IMR-90 (cell line): ENCODE results near the gene CDK5RAP2. TPM values are rescaled to one million over a fixed set of nuclear protein-coding genes. Genes with fewer than 3 reads are reported as not detected.

Experiments
- ATAC-seq: fragments of 200-7000 bp; cut with Tn5 transposase; 2 replicates; pipeline ENCODE4 v1.9.1; 2020; ENCODE audit warnings: low read depth, mild to moderate bottlenecking, moderate library complexity
- BruUV-seq: library from RNA; stranded (reverse); fragments of 400-500 nt; replicated peaks from 2 replicates; lab custom pipeline; 2021; lab: Mats Ljungman, UMichigan
- CTCF ChIA-PET: fragments of 300-600 bp; formaldehyde crosslinking; extraction: SDS; loops from one replicate; lab custom pipeline; 2021; ENCODE audit warnings: antibody characterized with exemption; lab: Yijun Ruan, JAX
- POLR2A ChIA-PET: fragments of 300-600 bp; sonication (Branson Sonifier 250); formaldehyde crosslinking; loops from one replicate; lab custom pipeline; 2022; ENCODE audit warnings: antibody characterized with exemption; ENCODE audit not compliant: unreplicated experiment; lab: Charles Lee
- DNase-seq: peaks from one replicate; pipeline ENCODE4 v3.0.0; 2013
- H2AFZ ChIP-seq: replicated peaks from 2 replicates; pipeline ENCODE3; 2013; ENCODE audit warnings: low read length, mild to moderate bottlenecking; ENCODE audit not compliant: poor library complexity
- H2AK5ac ChIP-seq: 2 replicates; pipeline ENCODE4 v1.6.1; 2013; ENCODE audit warnings: low read depth, low read length, inconsistent platforms
- H2AK9ac ChIP-seq: replicated peaks from 2 replicates; pipeline ENCODE3; 2013; ENCODE audit warnings: mild to moderate bottlenecking, low read depth, low read length, moderate library complexity; ENCODE audit not compliant: poor library complexity
- H2BK120ac ChIP-seq: 2 replicates; pipeline ENCODE4 v1.6.1; 2013; ENCODE audit warnings: low read depth, low read length, inconsistent platforms
- H2BK15ac ChIP-seq: 3 replicates; pipeline ENCODE4 v1.6.1; 2013; ENCODE audit warnings: low read depth, low read length, inconsistent platforms
- H2BK20ac ChIP-seq: 2 replicates; pipeline ENCODE4 v1.6.1; 2013; ENCODE audit warnings: low read depth, mild to moderate bottlenecking, inconsistent platforms, low read length, moderate library complexity
- H2BK5ac ChIP-seq: 2 replicates; pipeline ENCODE4 v1.6.1; 2013; ENCODE audit warnings: mild to moderate bottlenecking, low read depth, low read length, inconsistent platforms; ENCODE audit not compliant: poor library complexity, severe bottlenecking
- H3K14ac ChIP-seq: replicated peaks from 2 replicates; pipeline ENCODE4 v1.6.1; 2013; ENCODE audit warnings: low read depth, low read length, inconsistent platforms
- H3K18ac ChIP-seq: 2 replicates; pipeline ENCODE4 v1.6.1; 2013; ENCODE audit warnings: low read depth, low read length, control low read depth
- H3K23ac ChIP-seq: 2 replicates; pipeline ENCODE4 v1.6.1; 2013; ENCODE audit warnings: low read depth, low read length, inconsistent platforms
- H3K27ac ChIP-seq: 2 replicates; pipeline ENCODE4 v1.5.1; 2013; ENCODE audit warnings: mild to moderate bottlenecking, control low read depth, low read length; ENCODE audit not compliant: insufficient read depth
- H3K27me3 ChIP-seq: 2 replicates; pipeline ENCODE4 v1.6.1; 2013; ENCODE audit warnings: low read length; ENCODE audit not compliant: control insufficient read depth, insufficient read depth
- H3K36me3 ChIP-seq: 2 replicates; pipeline ENCODE4 v1.6.1; 2013; ENCODE audit warnings: low read length, mixed read lengths; ENCODE audit not compliant: control insufficient read depth, insufficient read depth
- H3K4ac ChIP-seq: 2 replicates; pipeline ENCODE4 v1.6.1; 2013; ENCODE audit warnings: low read depth, low read length, inconsistent platforms
- H3K4me1 ChIP-seq: 2 replicates; pipeline ENCODE4 v1.6.1; 2013; ENCODE audit warnings: low read length, mixed read lengths; ENCODE audit not compliant: control insufficient read depth, insufficient read depth
- H3K4me2 ChIP-seq: 2 replicates; pipeline ENCODE4 v1.6.1; 2013; ENCODE audit warnings: low read depth, mild to moderate bottlenecking, control low read depth, low read length, moderate library complexity
- H3K4me3 ChIP-seq: 2 replicates; pipeline ENCODE4 v1.5.1; 2013; ENCODE audit warnings: low read depth, mild to moderate bottlenecking, control low read depth, low read length, moderate library complexity; ENCODE audit not compliant: insufficient read depth
- H3K56ac ChIP-seq: 2 replicates; pipeline ENCODE4 v1.6.1; 2013; ENCODE audit warnings: low read length, inconsistent platforms; ENCODE audit not compliant: insufficient read depth; ENCODE audit errors: extremely low read depth
- H3K79me1 ChIP-seq, 2 experiments: 2 replicates each; pipeline ENCODE4 v1.6.1; 2013; ENCODE audit warnings: low read length in 2 of 2, inconsistent platforms in 1 of 2, low read depth in 1 of 2
- H3K9ac ChIP-seq: 2 replicates; pipeline ENCODE4 v1.6.1; 2013; ENCODE audit warnings: low read depth, low read length, control low read depth
- H3K9me1 ChIP-seq: 2 replicates; pipeline ENCODE4 v1.6.1; 2013; ENCODE audit warnings: low read length, inconsistent platforms; ENCODE audit not compliant: insufficient read depth
- H3K9me3 ChIP-seq: 2 replicates; pipeline ENCODE4 v1.6.1; 2013; ENCODE audit warnings: low read length; ENCODE audit not compliant: control insufficient read depth, insufficient read depth
- H4K20me1 ChIP-seq: 2 replicates; pipeline ENCODE4 v1.6.1; 2013; ENCODE audit warnings: low read length, inconsistent platforms; ENCODE audit not compliant: insufficient read depth
- H4K5ac ChIP-seq: 2 replicates; pipeline ENCODE4 v1.6.1; 2013; ENCODE audit warnings: mild to moderate bottlenecking, low read depth, low read length, control low read depth
- H4K8ac ChIP-seq, 2 experiments: 2 replicates each; pipeline ENCODE4 v1.6.1; 2013; ENCODE audit warnings: low read depth in 2 of 2, low read length in 2 of 2, control low read depth in 1 of 2, inconsistent platforms in 1 of 2
- H4K91ac ChIP-seq: 2 replicates; pipeline ENCODE4 v1.6.1; 2013; ENCODE audit warnings: low read depth, low read length, inconsistent platforms; ENCODE audit not compliant: insufficient read depth
- BHLHE40 ChIP-seq: fragments of 150-350 bp; IDR thresholded peaks from 2 replicates; pipeline ENCODE4 v1.6.1; 2016; ENCODE audit warnings: mild to moderate bottlenecking, low read depth, low read length
- CEBPB ChIP-seq: IDR thresholded peaks from 2 replicates; pipeline ENCODE4 v1.6.1; 2012; ENCODE audit warnings: low read depth, low read length, improper control_type of control experiment
- CHD1 ChIP-seq: IDR thresholded peaks from 2 replicates; pipeline ENCODE4 v1.6.1; 2012; ENCODE audit warnings: low read depth, low read length, improper control_type of control experiment
- FOS ChIP-seq: fragments of 150-350 bp; IDR thresholded peaks from 2 replicates; pipeline ENCODE4 v1.6.1; 2016; ENCODE audit warnings: low read depth, low read length
- MAFK ChIP-seq: IDR thresholded peaks from 2 replicates; pipeline ENCODE4 v1.6.1; 2012; ENCODE audit warnings: low read depth, low read length, improper control_type of control experiment
- MAZ ChIP-seq: IDR thresholded peaks from 2 replicates; pipeline ENCODE4 v1.6.1; 2012; ENCODE audit warnings: low read depth, mild to moderate bottlenecking, low read length, improper control_type of control experiment, moderate library complexity, borderline replicate concordance
- MXI1 ChIP-seq: IDR thresholded peaks from 2 replicates; pipeline ENCODE4 v1.6.1; 2012; ENCODE audit warnings: low read depth, mild to moderate bottlenecking, low read length, moderate library complexity, borderline replicate concordance
- NFE2L2 ChIP-seq: fragments of 150-350 bp; IDR thresholded peaks from 2 replicates; pipeline ENCODE4 v1.6.1; 2016; ENCODE audit warnings: low read depth, mild to moderate bottlenecking, low read length
- POLR2A ChIP-seq: IDR thresholded peaks from 2 replicates; pipeline ENCODE4 v1.6.1; 2012; ENCODE audit warnings: mild to moderate bottlenecking, low read depth, low read length
- RAD21 ChIP-seq: IDR thresholded peaks from 2 replicates; pipeline ENCODE4 v1.6.1; 2012; ENCODE audit warnings: low read length, improper control_type of control experiment
- RCOR1 ChIP-seq: IDR thresholded peaks from 2 replicates; pipeline ENCODE4 v1.6.1; 2012; ENCODE audit warnings: mild to moderate bottlenecking, low read length, improper control_type of control experiment; ENCODE audit not compliant: insufficient replicate concordance
- RFX5 ChIP-seq: IDR thresholded peaks from 2 replicates; pipeline ENCODE4 v1.8.0; 2012; ENCODE audit warnings: low read depth, mild to moderate bottlenecking, low read length, moderate library complexity
- SMC3 ChIP-seq: fragments of 150-350 bp; IDR thresholded peaks from 2 replicates; pipeline ENCODE4 v1.6.1; 2016; ENCODE audit warnings: low read depth, mild to moderate bottlenecking, antibody characterized with exemption, low read length, moderate library complexity
- USF2 ChIP-seq: fragments of 150-350 bp; IDR thresholded peaks from 2 replicates; pipeline ENCODE4 v1.6.1; 2017; ENCODE audit warnings: mild to moderate bottlenecking, antibody characterized with exemption, low read length, low read depth
- WGBS, 2 experiments: methylation state at CpG; one replicate each; pipeline versions ENCODE4 v1.1.5 to v1.1.7; 2013; ENCODE audit warnings: missing lambda C conversion rate in 2 of 2; ENCODE audit not compliant: insufficient read length in 1 of 2; ENCODE audit errors: extremely low coverage in 2 of 2; 5-methylcytosine and 5-hydroxymethylcytosine counted together
- dilution Hi-C: fragments of 300-500 bp; cut with HindIII; formaldehyde crosslinking; loops from one replicate; pipeline ENCODE4 v1.14.3; 2018; ENCODE audit warnings: low sequenced_read_pairs; ENCODE audit not compliant: unreplicated experiment
- in situ Hi-C: fragments of 300-500 bp; cut with MboI; formaldehyde crosslinking; loops from 3 replicates; pipeline ENCODE4 v1.14.3; 2019; ENCODE audit warnings: low sequenced_read_pairs, inconsistent platforms, mixed read lengths
- intact Hi-C: fragments of 100-400 bp; cut with micrococcal nuclease; formaldehyde crosslinking; loops from 2 replicates; pipeline ENCODE4 v1.10.0; 2022
- polyA plus RNA-seq, 3 experiments: library from polyadenylated mRNA; depleted of rRNA; stranded (reverse); fragments of >200 nt; gene quantifications; 2 replicates each; pipeline ENCODE4 v1.2.3, GENCODE V29; 2012; ENCODE audit warnings: low replicate concordance in 1 of 3
- total RNA-seq: library from RNA; depleted of rRNA; stranded (reverse); fragments of >200 nt; gene quantifications from 2 replicates; pipeline ENCODE4 v1.2.3, GENCODE V29; 2012
- TF ChIP-seq, protein P1 (sequence below): conservative IDR thresholded peaks from 2 replicates; pipeline ENCODE4 v1.5.1; 2012; ENCODE audit warnings: mild to moderate bottlenecking, low read depth, low read length, improper control_type of control experiment
- TF ChIP-seq, protein P2 (sequence below): fragments of 150-350 bp; IDR thresholded peaks from 2 replicates; pipeline ENCODE4 v1.6.1; 2016; ENCODE audit warnings: low read depth, mild to moderate bottlenecking, low read length, moderate library complexity, borderline replicate concordance

CDK5RAP2 gene
- total and polyA plus RNA-seq, 2 of the 4 experiments (the other 2 are of a cell fraction) = 29.5 to 31.7 TPM

DNA sequence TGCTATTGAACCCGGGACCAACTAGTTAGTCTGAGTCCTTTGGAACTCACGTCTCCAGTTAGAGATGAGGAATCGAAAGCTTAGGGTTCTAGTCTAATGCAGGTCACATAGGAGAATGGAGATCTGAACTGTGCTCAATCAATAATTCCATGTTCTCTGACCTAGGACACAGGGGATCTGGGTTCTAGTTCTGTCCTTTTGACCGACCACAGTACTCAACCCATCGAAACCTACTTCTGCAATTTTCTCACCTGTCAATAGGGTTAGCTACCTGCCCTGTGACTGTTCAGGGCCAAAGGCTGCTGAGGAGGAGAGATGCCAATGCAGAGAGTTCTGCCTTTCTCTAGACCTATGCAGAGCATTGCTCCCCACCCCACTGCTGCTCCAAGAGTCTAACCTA is 187.7 kb downstream of the CDK5RAP2 start:
- Histone ChIP-seq H2BK5ac (no peak overlapping the region), H3K4me1 (peaks cover 23% of the 10 kb centered on the region), H2AK5ac (no peak overlapping the region), H3K79me1 (peaks cover 4 to 12% of the 10 kb centered on the region in 2 experiments; a peak in 3 of 4 replicates), H3K9me1 (peaks cover 24% of the 10 kb centered on the region), H3K23ac (no peak overlapping the region), H3K4me3 (no peak overlapping the region), H3K56ac (no peak overlapping the region), H2AK9ac (no peak overlapping the region), H3K27ac (no peak overlapping the region), H4K8ac (no peak overlapping the region), H4K20me1 (no peaks in the 10 kb centered on the region), H4K5ac (no peak overlapping the region), H3K18ac (no peak overlapping the region), H3K9me3 (no peaks in the 10 kb centered on the region), H3K4ac (peak overlapping the region; percentile 91; the same call in 1 of the 2 replicates), H2AFZ (no peak overlapping the region), H4K91ac (no peak overlapping the region), H3K9ac (no peak overlapping the region), H3K36me3 (peaks cover 29% of the 10 kb centered on the region; the same call in 1 of the 2 replicates), H3K27me3 (no peaks in the 10 kb centered on the region), H3K4me2 (no peak overlapping the region), H2BK120ac (no peak overlapping the region), H2BK15ac (no peak overlapping the region), H3K14ac (no peak overlapping the region), H2BK20ac (no peak overlapping the region)
- POLR2A ChIA-PET = no interaction called here
- CTCF ChIA-PET = interaction anchor here (0.7 kb wide), 1 partner anchor 85 kb away, joined by 4 read pairs; no protein-coding TSS in a partner anchor
- in situ Hi-C loops (no loop called here), dilution Hi-C loops (no loop called here), intact Hi-C loops (no loop called here)
- DNase-seq (no peak), ATAC-seq (no peak)
- no TSS peak for BruUV-seq
- TF ChIP-seq NFE2L2 = no peak
- TF ChIP-seq MXI1 = no peak
- no peak for TF ChIP-seq CHD1
- no peak for TF ChIP-seq RAD21
- no peak for TF ChIP-seq FOS
- TF ChIP-seq, protein P1, sequence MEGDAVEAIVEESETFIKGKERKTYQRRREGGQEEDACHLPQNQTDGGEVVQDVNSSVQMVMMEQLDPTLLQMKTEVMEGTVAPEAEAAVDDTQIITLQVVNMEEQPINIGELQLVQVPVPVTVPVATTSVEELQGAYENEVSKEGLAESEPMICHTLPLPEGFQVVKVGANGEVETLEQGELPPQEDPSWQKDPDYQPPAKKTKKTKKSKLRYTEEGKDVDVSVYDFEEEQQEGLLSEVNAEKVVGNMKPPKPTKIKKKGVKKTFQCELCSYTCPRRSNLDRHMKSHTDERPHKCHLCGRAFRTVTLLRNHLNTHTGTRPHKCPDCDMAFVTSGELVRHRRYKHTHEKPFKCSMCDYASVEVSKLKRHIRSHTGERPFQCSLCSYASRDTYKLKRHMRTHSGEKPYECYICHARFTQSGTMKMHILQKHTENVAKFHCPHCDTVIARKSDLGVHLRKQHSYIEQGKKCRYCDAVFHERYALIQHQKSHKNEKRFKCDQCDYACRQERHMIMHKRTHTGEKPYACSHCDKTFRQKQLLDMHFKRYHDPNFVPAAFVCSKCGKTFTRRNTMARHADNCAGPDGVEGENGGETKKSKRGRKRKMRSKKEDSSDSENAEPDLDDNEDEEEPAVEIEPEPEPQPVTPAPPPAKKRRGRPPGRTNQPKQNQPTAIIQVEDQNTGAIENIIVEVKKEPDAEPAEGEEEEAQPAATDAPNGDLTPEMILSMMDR = no peak
- no peak for TF ChIP-seq SMC3
- no peak for TF ChIP-seq POLR2A
- no peak for TF ChIP-seq CEBPB
- no peak for TF ChIP-seq RCOR1
- TF ChIP-seq BHLHE40 = no peak
- TF ChIP-seq, protein P2, sequence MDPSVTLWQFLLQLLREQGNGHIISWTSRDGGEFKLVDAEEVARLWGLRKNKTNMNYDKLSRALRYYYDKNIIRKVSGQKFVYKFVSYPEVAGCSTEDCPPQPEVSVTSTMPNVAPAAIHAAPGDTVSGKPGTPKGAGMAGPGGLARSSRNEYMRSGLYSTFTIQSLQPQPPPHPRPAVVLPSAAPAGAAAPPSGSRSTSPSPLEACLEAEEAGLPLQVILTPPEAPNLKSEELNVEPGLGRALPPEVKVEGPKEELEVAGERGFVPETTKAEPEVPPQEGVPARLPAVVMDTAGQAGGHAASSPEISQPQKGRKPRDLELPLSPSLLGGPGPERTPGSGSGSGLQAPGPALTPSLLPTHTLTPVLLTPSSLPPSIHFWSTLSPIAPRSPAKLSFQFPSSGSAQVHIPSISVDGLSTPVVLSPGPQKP = no peak
- TF ChIP-seq MAZ = no peak
- no peak for TF ChIP-seq USF2
- no peak for TF ChIP-seq RFX5
- no peak for TF ChIP-seq MAFK
- WGBS, 2 experiments = no CpG with 5 or more reads among the region's 5 CpGs
